HG03378 (cell line): ENCODE data around the gene MAGEA9.
"Not testable (repeated sequence)": the region's sequence is repeated elsewhere in the genome, so short reads cannot be mapped to it uniquely, and the experiment has no call there.

ENCODE experiments used
- ATAC-seq: cut with Tn5 transposase; IDR thresholded peaks from one replicate; pipeline ENCODE4 v1.9.1; 2021; ENCODE audit warnings: mild to moderate bottlenecking, moderate library complexity; ENCODE audit not compliant: unreplicated experiment

MAGEA9 gene, protein sequence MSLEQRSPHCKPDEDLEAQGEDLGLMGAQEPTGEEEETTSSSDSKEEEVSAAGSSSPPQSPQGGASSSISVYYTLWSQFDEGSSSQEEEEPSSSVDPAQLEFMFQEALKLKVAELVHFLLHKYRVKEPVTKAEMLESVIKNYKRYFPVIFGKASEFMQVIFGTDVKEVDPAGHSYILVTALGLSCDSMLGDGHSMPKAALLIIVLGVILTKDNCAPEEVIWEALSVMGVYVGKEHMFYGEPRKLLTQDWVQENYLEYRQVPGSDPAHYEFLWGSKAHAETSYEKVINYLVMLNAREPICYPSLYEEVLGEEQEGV

DNA sequence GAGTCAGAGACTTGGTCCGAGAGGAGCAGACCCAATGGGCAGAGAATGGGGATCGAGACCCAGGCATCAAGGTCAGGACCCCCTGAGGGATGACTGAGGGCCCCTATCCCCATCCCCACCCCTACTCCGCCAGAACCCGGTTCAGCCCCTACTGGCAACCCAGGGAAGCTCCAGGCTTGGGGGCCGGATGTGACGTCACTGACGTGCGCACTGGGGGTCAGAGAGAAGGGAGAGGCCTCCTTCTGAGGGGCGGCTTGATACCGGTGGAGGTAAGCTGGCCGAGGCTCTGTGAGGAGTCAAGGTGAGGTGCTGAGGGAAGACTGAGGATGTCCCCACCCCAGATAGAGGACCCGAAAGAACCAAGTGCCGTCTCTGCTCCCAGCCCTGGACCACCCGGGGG, at the start of gene MAGEA9:
TSS of gene MAGEA9 (plus strand) at position 204 of the 400 bp plus-strand sequence. CDS start 4,281 bp downstream, outside the sequence.
- not testable (repeated sequence) for ATAC-seq

DNA sequence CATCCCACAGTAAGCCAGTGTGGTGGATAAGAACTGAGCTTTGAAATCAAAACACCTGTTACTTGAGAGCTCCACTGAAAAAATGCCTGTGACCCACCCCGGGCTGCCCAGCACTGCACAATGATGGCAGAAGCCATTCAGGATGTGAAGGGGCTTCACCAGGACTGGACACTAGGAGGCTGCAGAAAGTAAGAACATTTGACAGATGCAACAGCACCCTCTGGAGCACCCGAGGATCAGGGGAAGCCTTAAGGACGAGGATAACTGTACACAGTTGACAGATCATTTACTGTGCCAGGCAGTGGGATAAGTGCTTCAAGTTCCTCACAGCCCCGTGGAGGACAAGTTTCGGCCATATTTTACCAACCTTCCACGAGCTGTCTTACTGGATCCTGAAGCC, 39.5 kb upstream of the MAGEA9 start:
- ATAC-seq: not testable (repeated sequence)

DNA sequence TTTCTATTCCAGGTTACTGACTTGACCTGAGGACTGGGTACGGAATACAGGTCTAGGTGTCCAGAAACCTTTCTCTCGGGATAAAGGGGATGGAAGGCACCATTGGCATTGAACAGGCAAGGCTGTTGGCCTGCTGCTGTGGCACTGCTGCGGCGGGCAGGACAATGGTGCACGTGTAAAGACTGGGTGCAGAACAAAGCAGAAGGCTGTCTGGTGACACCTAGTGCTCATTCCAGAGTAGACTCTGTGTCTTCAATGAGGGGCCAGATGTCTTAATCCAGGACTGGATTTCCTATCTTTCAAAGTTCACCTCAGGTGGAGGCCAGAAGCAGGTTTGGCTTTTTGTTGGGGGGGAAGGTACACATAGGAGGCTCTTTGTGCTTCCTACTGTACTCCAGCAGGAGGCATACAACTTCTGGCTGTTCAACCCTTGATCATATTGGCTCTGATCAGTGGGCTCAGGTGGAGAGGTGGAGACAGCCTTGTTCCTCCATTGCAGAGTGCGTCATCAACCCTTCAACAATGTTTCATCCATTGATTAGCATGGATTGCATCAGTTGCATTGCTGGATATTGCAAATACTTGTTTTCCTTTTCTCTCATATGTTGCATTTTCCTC, 35.2 kb upstream of the MAGEA9 start:
- not testable (repeated sequence) for ATAC-seq

DNA sequence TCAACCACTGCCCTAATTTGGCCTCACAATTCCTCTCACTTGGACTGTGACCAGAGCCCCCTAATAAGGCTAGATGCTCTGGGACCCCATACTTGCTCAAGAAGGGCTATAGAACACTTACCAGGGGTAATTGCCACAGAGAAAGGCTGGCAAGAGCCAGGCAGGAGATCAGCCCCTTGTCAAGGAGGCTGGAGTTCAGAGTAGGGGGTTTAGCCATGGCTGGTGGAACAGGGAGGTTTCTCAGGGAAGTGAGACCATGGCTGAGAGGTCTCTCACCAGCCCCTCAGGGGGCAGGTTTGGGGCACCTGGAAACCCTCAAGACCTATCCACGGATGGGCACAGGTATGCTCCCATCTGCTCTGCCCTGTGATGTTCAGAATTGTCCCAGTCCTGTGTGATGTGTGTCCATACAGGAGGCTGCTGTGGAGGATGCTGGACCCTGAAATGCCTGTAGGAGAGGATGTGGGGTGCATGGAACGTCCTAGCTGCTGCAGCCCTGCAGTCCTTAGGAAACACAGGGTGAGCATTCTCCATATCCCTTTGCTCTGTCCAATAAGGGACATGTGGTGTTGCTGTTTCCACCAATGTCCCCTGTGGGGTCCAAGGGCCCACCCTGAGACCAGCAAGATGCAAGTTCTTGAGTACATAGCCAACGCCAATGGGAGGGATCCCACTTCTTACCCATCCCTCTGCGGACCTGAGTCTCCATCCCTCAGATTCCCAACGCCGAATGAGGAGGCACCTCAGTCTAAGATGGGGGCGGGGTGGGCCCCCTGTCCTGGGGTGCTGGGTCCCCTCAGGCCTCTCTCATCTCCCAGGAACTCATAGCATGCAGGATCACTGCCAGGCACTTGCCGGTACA, 24.3 kb upstream of the MAGEA9 start:
- ATAC-seq: no peak

DNA sequence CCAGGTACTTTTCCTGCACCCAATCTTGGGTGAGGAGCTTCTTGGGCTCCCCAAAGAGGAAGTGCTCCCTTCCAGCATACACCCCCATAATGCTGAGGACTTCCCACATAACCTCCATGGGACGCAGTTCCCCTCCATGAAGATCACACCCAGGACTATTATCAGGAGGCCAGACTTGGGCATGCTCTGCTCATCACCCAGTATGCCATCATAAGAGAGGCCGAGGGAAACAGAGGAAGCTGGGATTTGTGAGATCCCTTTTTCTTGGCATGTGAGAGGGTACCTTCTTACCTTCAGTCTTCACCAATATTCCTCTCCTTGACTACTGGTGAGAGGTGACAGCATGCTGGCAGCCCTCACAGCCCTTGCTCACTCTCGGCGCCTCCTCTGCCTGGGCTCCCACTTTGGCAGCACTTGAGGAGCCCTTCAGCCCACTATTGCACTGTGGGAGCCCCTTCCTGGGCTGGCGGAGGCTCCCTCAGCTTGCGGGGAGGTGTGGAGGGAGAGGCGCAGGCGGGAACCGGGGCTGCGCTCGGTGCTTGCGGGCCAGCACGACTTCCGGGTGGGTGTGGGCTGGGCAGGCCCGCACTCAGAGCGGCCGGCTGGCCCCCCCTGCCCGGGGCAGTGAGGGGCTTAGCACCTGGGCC, 23.5 kb upstream of the MAGEA9 start:
- ATAC-seq: no peak

DNA sequence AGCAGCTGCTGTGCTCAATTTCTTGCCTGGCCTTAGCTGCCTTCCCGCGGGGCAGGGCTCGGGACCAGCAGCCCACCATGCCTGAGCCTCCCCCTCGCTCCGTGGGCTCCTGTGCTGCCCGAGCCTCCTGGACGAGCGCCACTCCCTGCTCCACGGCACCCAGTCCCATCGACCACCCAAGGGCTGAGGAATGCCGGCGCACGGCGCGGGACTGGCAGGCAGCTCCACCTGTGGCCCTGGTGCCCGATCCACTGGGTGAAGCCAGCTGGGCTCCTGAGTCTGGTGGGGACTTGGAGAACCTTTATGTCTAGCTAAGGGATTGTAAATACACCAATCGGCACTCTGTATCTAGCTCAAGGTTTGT, 23.0 kb upstream of the MAGEA9 start:
- ATAC-seq: not testable (repeated sequence)

DNA sequence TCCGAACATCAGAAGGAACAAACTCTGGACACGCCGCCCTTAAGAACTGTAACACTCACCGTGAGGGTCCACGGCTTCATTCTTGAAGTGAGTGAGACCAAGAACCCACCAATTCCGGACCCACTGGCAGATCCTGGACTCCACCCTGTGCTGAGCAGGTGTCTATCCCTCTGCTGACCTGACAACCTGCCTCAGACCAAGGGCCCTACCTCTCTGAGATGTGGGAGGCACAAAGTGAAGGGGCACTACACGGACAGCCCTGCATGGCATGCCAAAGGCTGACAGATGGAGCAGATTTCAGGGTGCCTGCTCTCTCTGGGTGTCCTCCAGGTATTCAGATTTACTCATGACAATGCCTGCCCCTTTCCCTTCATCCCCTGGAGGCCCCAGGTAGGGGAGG, 21.9 kb upstream of the MAGEA9 start:
- ATAC-seq: no peak

DNA sequence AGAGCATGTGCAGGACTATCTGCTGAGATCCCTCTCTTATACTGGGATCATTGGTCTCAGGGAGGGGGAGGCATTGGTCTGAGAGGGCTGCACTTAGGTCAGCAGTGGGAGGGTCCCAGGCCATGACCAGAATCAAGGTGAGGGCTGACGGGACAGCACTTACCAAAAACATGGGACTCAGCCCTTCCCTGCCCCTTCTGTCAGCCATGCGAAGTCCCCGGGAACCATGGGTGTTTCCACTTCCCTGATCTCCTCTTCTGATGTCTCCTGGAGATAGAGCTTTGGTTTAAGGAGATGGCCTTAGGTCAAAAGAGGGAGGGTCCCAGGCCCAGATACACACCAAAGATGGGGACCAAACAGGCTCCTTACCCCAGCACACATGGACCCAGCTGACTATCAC, 20.8 kb upstream of the MAGEA9 start:
- ATAC-seq: no peak

DNA sequence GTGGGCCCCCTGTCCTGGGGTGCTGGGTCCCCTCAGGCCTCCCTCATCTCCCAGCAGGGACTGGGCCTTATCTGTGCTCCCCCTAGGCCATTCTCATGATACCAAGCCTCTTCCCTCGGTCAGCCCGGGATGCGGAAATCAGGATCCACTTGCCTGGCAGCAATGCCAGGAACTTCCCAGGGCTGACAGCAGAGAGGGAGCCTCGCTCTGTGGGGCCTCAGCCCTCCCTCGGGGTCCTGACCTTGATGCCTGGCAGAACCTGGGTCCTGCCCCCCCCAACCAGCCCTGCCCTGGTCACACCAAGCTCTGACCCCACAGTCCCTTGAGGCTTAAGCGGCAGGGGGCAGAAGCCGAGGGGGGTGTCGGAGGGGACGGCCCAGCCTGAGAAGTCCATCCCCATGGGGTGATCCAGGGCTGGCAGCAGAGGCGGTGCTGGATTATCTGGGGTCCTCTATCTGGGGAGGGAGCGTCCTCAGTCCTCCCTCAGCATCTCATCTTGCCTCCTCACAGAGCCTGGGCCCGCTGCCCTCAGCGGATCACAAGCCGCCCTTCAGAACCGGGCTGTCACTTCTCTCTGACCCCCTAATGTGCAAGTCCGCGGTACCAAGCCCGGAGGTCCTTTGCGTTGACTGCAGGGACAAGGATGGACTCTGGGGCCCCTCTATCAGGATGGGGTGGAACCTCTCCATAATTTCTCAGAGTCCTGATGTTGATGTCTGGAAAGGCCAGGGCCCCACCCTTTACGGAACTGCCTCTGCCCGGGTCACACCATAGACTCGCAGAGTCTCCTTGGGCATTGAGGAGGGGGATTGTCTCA, 19.7 kb upstream of the MAGEA9 start:
- not testable (repeated sequence) for ATAC-seq

DNA sequence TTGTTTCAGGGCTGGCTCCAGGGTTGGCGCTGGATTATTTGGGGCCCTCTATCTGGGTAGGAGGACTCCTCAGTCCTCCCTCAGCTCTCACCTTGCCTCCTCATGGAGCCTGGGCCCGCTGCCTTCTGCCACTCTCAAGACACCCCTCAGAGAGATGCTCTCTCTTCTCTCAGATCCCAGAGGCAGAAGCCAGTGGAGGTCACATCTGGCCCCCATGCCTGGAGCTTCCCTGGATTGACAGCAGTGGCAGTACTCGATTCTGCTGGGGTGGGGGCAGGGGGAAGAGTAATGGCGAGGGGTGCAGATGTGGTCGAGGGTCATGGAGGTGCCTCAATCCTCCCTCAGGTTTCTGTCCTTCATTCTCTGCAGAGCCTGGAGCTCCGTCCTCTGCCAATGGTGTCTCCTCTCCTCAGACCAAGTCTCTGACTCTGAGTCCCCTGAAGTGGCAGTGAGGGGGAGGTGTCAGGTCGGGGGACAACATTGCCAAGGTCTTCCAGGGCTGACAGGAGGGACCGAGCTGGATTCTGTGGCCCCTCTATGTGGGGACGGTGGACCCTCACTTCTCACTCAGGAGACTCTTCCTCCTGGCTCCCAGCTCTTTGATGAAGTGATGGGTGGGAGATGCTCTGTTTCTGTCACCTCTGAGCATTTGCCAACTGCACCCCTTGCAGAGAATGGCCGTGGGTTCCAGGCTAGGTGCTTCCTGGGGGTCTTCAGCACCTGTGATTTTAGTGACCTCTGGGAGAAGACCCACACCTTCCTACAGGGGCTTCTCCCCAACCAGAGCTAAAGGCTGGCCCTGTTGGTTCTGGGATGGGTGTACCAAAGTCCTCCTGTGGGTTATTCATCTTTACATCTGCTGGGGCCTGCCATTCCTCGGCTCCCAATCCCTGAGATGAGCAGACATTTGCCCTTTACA, 18.8 kb upstream of the MAGEA9 start:
- no peak for ATAC-seq

DNA sequence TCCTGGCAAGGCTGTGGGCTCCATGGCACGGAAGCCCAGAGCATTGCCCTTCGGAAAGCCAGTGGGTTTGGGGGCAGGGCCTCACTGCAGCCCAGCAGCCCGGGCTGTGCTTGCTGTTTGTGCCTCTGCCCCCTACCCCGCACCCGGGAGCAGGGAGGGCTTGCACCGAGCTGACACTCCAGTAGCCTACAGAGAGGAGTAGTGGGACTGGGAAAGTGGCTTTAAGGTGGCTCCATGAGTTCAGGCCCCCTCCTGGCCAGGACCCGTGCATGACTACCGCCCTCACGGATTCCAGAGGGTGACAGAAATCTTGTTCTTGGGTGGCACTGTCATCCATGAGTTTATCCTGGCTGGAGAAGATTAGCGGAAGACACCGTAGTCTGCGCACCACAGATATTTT, 11.4 kb upstream of the MAGEA9 start:
- ATAC-seq: not testable (repeated sequence)

DNA sequence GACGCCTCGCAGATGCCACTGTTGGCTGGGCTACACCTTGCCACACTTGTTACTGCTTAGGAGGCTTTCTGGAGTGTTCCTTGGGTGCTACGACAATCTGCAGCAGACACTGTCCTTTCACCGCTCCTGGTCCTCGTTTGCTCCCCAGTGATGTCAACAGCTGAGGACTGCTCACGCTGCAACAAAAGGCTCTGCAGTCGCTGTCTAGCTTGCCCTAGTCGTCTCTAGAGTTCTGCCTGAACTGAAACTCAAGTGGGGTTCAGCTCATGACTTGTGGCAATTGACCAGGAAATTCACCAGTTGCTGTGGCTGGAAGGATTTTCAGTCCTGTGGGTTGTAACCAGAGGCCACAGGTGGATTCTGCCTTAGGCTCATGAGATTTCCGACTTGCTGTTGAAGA, 8.7 kb upstream of the MAGEA9 start:
- ATAC-seq: not testable (repeated sequence)

DNA sequence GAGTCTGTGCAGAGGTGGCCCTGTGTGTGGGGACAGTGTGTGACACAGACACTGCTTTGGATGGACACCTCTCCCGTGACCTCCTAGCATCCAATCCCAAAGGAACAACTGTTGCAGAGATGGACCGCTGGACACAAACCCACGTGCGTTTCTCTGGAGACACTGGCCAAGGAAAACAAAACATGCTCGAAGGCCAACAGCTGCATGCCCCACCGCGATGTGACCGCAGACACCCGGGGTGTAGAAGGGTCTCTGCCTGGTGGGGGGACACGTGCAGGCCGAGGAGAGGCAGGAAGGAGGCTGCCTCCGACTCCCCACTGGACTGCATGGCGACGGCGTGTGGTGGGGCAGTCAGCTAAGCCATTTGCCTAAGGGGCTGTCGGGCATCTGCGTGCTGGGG, 8.0 kb upstream of the MAGEA9 start, which contains the start of gene HSFX1:
TSS of gene HSFX1 (plus strand) at position 301 of the 400 bp plus-strand sequence. CDS start 614 bp downstream, outside the sequence.
- not testable (repeated sequence) for ATAC-seq

DNA sequence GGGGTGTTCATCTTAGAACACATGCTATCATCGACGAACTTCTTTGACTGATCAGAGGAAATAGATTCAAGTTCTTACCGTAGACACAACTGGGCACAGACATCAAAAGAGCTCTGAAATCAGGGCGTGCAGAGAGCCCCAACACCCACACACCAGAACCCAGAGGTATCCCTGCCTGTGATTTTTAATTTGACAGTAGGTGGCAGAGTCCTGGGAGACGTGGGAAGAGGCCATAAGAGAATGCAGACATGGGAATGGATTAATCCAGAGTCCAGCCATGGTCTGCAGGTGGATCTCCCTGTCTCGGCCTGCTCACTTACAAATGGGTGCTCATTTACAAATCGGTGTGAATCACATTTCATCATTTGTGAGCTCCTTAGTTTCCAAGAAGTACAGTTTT, 3.7 kb upstream of the MAGEA9 start:
- ATAC-seq: not testable (repeated sequence)

DNA sequence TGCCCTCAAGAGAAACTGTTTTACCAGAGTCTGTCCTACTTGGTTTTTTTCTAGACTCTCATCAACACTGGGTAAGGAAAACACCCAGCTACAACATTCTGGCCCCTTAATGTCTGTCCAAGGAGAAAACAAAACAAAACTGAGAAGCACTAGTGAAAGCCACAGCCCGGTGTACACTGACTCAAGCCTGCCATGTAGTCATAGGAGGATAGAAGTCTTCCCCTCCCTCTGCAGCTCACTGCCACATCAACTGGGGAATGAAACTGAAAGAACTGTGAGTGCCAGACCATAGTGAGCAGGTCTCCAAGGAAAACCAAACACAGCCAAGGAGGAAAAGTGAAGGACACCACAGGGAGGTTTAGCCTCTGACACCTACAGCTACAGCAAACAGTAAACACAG, 13.8 kb downstream of the MAGEA9 start:
- peak; percentile 99 for ATAC-seq

DNA sequence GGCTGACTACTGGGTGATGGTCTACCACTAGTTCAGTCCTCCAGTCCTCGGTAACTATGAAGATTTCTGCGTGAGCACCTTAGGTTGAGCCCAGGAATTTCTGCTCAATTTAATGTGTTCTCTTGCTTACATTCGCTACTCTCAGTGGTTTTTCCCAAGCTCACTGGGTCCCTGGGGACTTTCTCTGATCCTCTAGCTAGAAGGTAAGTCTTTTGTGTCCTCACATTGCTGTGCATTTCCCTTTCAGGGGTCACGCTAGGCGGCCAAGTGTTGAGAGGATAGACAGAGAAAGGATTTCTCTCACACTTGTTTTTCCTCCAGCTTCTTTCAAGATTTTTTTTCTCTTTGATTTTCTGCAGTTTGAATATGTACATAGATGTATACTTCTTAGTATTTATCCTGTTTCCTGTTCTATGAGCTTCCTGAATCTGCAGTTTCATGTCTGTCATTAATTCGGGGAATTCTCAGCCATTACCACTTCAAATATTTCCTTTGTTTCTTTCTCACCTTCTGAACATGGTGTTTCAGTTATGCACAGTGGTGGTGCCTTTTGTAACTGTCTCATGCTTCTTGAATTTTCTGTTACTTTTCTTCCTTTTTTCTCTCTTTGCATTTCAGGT, 17.5 kb downstream of the MAGEA9 start:
- no peak for ATAC-seq

DNA sequence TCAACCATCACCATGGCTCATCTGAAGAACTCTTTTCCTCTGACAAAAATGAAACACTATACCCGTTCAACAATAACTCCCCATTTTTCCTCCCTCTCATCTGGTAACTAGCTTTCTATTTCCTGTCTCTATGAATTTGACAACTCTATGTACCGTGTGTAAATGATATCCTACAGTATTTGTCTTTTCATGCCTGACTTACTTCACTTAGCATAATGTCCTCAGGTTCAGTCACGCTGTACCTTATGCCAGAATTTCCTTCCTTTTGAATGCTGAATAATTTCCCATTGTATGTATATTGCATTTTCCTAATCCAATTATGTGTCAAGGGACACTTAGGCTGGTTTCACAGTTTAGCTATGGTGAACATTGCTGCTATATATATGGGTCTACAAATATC, 18.2 kb downstream of the MAGEA9 start:
- no peak for ATAC-seq

DNA sequence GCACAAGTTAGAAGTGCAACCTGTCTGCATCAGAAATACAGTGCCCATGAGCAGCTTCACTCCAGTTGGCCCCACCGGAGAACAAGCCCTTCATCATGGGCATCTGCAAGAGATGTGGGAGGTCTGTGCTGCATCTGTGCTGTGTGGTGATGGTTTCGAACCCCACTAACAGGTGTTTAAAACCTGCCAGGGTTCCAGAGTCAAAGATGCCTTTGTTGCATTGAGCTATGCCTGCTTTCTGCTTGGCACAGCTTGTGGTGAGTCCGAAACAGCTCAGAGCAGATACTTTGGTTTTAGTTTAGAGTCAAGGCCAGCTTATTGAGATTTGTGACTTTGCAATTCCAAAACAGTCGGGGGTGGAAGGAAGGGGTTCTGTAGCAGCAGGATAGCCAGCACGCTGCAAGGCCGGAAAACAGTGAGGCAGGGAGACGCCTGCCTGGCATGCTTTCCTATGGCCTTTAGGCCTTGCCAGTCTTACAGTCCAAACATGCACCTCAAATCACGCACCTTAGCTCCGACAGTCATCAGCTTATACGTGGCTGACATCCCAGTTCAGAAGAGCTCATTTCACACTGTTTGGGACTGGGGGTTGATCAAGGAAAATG, 21.8 kb downstream of the MAGEA9 start:
- ATAC-seq: no peak
